IPS-18c (cell line): ENCODE data around the gene HYCC1.
"Not testable (repeated sequence)": the region's sequence is repeated elsewhere in the genome, so short reads cannot be mapped to it uniquely, and the experiment has no call there.

ENCODE experiments used
- H3K4me3 ChIP-seq: 2 replicates; pipeline ENCODE4 v1.7.0; 2013; ENCODE audit warnings: low read depth, mild to moderate bottlenecking, low read length, moderate library complexity; ENCODE audit not compliant: insufficient read depth
- H3K9me3 ChIP-seq: one replicate; pipeline ENCODE4 v1.6.1; 2013; ENCODE audit warnings: mild to moderate bottlenecking, low read length, moderate library complexity; ENCODE audit not compliant: control insufficient read depth, insufficient read depth

Gene HYCC1

DNA sequence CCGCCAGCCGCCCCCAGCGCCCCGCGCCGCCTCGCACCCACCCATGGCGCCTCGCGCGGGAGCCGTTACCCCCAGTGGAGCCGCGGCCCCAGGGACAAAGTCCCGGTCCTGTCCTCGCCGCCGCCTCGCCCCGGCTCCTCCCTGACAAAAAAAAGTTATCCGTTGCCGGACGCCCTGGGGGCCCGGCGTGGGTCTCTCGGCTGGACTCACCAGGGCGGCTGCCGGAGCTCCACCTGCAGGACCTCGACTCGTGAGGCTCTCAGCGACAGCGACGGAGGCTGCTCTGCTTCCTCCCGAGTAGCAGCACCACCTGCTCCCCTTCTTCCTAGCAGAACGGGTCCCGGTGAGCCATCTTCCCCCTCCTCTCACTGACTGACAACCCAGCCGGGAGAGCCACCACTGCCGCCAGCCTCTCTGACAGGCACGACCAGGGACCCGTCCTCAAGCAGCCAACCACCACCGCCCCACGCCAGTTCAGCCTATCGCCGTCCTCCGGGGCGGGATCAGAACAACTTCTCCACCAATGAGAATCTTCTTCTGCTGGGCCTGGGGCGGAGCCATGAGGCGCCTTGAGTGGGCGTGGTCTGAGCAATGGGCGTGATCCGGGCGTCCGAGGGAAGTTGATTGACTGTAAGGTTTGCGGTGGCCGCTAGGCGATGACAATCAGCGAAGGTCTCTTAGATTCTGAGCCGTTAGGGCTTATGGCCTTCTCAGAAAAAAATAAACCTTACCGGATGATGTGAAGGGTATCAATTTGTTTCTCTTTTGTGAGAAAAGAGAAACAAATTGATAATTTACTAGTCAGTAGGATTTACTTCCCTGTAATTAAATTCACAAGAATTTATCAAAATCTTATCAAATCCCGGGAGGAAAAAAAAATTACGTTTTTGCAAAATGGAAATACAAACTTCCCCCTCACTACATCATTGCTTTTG lies at the start of gene HYCC1:
Gene HYCC1, minus strand, starts transcription at position 416 of the 935 bp plus-strand sequence. CDS start 23,019 bp downstream, outside the sequence.
- Histone ChIP-seq H3K4me3 (peak within 1 kb of the TSS; percentile 78), H3K9me3 (no peaks in the 10 kb centered on the region)

DNA sequence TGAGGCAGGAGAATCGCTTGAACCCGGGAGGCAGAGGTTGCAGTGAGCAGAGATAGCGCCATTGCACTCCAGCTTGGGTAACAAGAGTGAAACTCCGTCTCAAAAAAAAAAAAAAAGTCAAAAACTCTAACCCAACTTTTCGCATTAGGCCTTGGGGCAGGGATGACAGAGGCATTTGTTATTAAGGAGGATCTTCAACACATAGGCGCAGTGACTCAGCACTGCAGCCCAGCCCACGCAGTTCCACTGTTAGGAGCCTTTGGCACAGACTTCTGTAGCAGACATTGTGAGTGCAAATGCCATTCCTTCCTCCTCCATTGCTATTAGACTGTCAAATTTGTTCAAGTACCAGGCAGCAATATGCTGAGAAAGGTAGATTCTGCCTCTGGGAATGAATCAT lies 48.5 kb upstream of the HYCC1 start:
- H3K9me3 ChIP-seq = no peaks in the 10 kb centered on the region
- no peak overlapping the region for H3K4me3 ChIP-seq

GRCh38 chr7:23061327-23061726 lies 47.4 kb upstream of the HYCC1 start:
- no peaks in the 10 kb centered on the region for H3K9me3 ChIP-seq
- no peak overlapping the region for H3K4me3 ChIP-seq

DNA sequence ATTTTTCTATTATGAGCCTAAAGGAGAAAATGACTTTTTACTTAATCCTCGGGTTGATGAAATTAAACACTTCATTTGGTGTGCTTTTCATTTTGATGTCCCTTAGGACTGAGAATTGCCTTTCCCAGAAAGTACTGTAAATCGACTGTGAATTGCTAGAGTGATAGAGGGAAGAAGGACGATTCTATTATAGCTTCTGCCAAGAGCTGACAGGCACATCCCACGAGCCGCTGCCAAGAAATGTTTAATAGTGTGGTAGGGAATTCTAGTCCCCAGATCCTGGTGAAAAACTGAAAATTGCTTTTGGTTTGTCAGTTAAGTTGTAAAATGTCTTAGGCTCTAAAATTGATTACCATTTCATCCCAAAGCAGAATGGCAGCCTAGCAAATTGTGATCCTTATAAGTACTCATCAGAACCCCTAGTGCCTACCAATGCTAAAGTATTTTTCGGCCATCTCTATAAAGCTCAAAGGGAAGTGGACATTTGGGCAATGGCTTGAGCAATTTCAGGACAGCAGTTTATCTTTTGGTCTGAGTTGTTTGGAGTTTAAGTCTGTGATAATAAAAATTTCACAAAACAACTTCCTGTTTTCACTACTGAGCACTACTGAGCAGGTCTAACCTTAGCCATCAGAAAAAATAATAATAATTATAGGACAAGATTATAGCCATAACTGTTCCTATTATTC lies 44.6 kb upstream of the HYCC1 start:
- Histone ChIP-seq H3K4me3 (no peak overlapping the region), H3K9me3 (no peaks in the 10 kb centered on the region)

DNA sequence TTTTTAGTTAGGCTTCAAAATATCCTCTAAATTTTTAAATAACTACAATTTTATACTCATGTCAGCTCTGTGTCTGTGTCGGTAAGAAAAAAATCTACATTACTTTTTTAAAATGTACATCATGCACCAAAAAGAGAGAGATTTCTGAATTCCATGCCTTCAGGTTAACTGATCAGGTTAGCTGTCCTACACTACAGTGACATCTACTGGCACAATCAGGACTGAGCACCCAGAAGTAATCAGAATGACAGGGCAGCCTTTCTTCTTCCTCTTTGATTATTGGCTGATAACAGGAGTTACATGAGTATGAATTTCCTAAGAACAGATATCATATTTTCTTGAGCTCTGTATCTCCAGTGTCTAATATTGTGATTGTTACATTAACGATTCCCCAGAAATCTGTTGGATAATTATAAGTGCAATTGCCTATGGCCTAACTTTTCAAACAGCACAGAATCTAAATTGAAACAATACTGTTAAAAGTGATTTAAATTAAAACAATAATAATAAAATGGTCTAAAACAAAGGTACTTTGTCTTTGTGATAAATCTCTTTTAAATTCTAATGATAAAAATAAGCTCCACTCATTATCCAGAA lies 41.8 kb upstream of the HYCC1 start:
- H3K4me3 ChIP-seq = no peak overlapping the region
- H3K9me3 ChIP-seq = no peaks in the 10 kb centered on the region

DNA sequence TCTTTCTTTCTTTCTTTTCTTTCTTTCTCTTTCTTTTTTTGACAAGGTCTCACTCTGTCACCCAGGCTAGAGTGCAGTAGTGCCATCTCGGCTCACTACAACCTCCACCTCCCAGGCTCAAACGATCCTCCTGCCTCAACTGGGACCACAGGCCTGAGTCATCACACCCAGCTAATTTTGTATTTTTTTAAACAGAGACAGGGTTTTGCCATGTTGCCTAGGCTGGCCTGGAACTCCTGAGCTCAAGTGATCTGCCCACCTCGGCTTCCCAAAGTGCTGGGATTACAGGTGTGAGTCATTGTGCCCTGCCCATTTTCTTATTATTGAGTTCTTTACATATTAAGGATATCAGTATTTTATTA lies 37.2 kb upstream of the HYCC1 start:
- H3K9me3 ChIP-seq, H3K4me3 ChIP-seq: not testable (repeated sequence)

GRCh38 chr7:23046336-23046735 lies 32.4 kb upstream of the HYCC1 start:
- not testable (repeated sequence) for H3K9me3 ChIP-seq, H3K4me3 ChIP-seq

DNA sequence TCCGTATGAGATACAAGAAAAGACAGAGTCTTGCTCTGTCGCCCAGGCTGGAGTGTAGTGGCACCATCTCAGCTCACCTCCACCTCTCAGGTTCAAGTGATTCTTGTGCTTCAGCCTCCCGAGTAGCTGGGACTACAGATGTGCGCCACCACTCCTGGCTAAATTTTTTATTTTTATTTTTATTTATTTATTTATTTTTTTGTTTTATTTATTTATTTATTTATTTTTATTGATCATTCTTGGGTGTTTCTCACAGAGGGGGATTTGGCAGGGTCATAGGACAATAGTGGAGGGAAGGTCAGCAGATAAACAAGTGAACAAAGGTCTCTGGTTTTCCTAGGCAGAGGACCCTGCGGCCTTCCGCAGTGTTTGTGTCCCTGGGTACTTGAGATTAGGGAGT lies 31.2 kb upstream of the HYCC1 start:
- not testable (repeated sequence) for H3K4me3 ChIP-seq, H3K9me3 ChIP-seq

DNA sequence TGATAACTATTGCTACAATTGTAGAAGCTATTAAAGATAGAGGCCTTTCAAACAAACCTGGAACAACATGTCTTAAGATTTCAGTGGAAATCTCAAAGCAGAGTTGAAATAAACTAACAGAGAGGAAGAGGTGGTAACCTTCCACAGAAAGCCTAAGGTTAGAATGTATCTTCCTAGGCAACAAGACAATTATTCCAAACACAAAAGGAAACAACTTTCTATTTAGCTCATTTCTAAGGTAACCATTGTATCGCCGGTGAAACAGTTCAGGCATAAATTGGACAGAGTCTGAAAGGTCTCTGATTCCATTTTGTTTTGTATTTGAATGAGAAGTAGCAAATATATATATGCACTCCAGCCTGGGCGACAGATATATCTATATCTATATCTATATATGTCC lies 30.7 kb upstream of the HYCC1 start:
- H3K9me3 ChIP-seq = peaks cover 2% of the 10 kb centered on the region
- no peak overlapping the region for H3K4me3 ChIP-seq

DNA sequence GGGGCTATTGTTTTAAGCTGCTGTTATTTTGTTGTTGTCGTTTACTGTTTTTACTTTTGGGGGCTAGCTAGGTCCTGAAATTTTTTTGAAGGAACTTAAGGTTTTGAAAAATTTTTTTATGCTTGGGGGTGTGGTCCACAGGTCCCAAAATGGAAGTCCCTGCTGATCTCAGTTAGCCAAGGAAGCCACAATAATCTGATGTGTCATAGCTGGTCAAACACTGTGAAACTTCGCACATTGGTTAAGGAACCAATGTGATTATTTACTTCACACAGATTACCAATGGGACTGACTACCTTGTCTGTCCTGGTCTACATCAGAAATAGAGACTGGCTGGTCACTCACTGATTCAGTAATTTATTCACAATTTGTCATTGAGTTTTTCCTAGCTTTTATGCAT lies 29.5 kb upstream of the HYCC1 start:
- Histone ChIP-seq H3K4me3 (no peak overlapping the region), H3K9me3 (peaks cover 2% of the 10 kb centered on the region)

DNA sequence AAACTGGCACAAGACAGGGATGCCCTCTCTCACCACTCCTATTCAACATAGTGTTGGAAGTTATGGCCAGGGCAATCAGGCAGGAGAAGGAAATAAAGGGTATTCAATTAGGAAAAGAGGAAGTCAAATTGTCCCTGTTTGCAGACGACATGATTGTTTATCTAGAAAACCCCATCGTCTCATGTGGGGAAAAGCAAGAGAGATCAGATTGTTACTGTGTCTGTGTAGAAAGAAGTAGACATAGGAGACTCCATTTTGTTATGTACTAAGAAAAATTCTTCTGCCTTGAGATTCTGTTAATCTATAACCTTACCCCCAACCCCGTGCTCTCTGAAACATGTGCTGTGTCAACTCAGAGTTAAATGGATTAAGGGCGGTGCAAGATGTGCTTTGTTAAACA lies 25.7 kb upstream of the HYCC1 start:
- not testable (repeated sequence) for H3K9me3 ChIP-seq, H3K4me3 ChIP-seq

GRCh38 chr7:23035542-23036371 lies 21.8 kb upstream of the HYCC1 start:
- H3K4me3 ChIP-seq, H3K9me3 ChIP-seq: not testable (repeated sequence)

GRCh38 chr7:23027261-23027660 lies 13.3 kb upstream of the HYCC1 start:
- H3K9me3 ChIP-seq = no peaks in the 10 kb centered on the region
- no peak overlapping the region for H3K4me3 ChIP-seq

DNA sequence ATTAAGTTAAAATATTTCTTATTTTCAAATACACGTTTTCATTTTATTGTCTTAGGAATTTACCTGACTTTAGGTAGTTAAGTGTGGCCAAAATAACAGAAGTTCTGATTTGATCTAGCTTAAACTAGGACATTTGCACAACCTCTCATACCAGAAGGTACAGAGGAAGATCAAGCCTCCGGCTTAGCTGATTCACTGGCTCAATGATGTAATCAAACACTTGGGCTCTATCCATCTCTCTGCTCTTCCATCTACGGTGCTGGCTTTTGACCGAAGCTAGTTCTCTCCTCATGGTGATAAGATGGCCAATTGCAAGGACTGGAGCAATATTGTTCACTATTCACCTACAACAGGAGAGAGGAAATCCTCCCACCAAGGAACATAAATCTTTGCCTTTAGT lies 12.2 kb upstream of the HYCC1 start:
- H3K9me3 ChIP-seq = no peaks in the 10 kb centered on the region
- no peak overlapping the region for H3K4me3 ChIP-seq

DNA sequence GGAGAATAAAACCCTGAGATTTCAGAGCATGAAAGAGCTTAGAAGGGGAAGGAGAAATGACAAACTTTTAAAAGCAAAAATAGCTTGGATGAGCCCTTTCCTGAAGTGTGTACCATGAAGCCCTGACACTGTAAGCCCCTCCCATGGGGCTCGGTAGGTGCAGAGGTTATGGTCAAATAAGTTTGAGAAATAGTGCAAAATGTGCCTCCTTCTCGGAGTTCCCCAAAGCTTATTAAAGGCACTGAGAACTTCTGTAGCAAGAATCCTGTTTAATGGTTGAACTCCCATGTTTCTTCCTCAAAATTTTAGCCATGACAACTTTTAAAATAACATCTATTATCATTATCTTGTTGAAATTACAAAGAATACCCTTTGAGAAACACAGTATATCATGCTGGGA lies 10.5 kb upstream of the HYCC1 start:
- Histone ChIP-seq H3K9me3 (no peaks in the 10 kb centered on the region), H3K4me3 (no peak overlapping the region)

GRCh38 chr7:23022851-23023250 lies 8.9 kb upstream of the HYCC1 start:
- H3K4me3 ChIP-seq = no peak overlapping the region
- H3K9me3 ChIP-seq = no peaks in the 10 kb centered on the region

DNA sequence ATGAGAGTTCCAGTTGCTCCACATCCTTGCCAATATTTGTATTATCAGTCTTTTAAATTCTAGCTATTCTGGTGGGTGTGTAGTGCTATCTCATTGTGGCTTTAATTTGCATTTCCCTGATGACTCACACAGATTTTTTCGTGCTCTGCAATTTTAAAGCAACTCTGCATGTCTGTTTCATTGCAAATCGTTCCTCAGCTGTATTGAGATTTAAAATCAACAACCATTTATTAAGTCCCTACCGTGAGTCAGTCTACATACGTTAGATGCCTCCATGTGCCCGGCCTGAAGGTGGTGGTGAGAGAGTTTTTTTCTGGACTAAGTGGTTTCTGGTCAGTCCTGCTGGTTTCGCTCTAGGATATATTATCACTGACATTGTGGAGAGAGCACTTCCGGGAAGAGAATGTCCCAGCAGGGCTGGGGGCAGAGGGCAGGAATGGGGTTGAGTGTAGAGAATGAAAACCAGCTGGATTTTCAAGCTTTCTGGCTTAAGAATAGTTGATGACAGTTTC lies 8.4 kb upstream of the HYCC1 start:
- Histone ChIP-seq H3K4me3 (no peak overlapping the region), H3K9me3 (no peaks in the 10 kb centered on the region)
